ENCODE measurements around the gene WDSUB1. TPM values are rescaled to one million over a fixed set of nuclear protein-coding genes. Genes with fewer than 3 reads are reported as not detected.

WDSUB1 gene
- total RNA-seq, 1 donor from 2014 or later = 8.6 TPM

- Mint-ChIP-seq H3K27me3 (no peaks in the 10 kb centered on the region), H3K36me3 (ENCODE audit: low read depth) (peaks cover 17% of the 10 kb centered on the region), H3K4me1 (peaks cover 50% of the 10 kb centered on the region), H3K4me3 (no peak overlapping the region), H3K27ac (peak overlapping the region; percentile 69), H3K9me3 (no peaks in the 10 kb centered on the region)
- no peak for TF ChIP-seq CTCF (IDR thresholded peaks at IDR 0.05)
- ATAC-seq (ENCODE audit: low read depth) (no peak), DNase-seq (no peak)
- ChIA-PET POLR2A (interaction anchor here (1.4 kb wide), 1 partner anchor 428 kb away, joined by 5 read pairs; the partner anchor contains the start of gene MARCHF7), CTCF (no interaction called here)
- intact Hi-C loops (cut with micrococcal nuclease) = loop anchor here (10.0 kb wide), 4 partner anchors 331 to 1881 kb away; partner anchors contain the start of genes BAZ2B, LY75 and TANK
Observed at GRCh38 chr2:159283529-159283928, 3.0 kb downstream of the WDSUB1 start.

- ATAC-seq (ENCODE audit: low read depth) (no peak), DNase-seq (no peak)
- no peak overlapping the region for H3K4me3 Mint-ChIP-seq
- no peak for TF ChIP-seq CTCF (IDR thresholded peaks at IDR 0.05)
- ChIA-PET POLR2A (interaction anchor here (0.6 kb wide), 2 partner anchors 32 to 117 kb away, joined by 4 to 6 read pairs; no protein-coding TSS in a partner anchor), CTCF (no interaction called here)
- H3K4me1 Mint-ChIP-seq = peaks cover 45% of the 10 kb centered on the region
- no peaks in the 10 kb centered on the region for H3K27me3 Mint-ChIP-seq
- H3K36me3 Mint-ChIP-seq (ENCODE audit: low read depth) = peaks cover 21% of the 10 kb centered on the region
- intact Hi-C loops (cut with micrococcal nuclease) = loop anchor here (10.0 kb wide), 4 partner anchors 334 to 1884 kb away; partner anchors contain the start of genes BAZ2B, LY75 and TANK
- H3K9me3 Mint-ChIP-seq = no peaks in the 10 kb centered on the region
- peak overlapping the region; percentile 56 for H3K27ac Mint-ChIP-seq
Observed at GRCh38 chr2:159281002-159281401, 5.5 kb downstream of the WDSUB1 start.

- H3K4me3 Mint-ChIP-seq = no peak overlapping the region
- peaks cover 33% of the 10 kb centered on the region for H3K4me1 Mint-ChIP-seq
- intact Hi-C loops (cut with micrococcal nuclease) = loop anchor here (10.0 kb wide), 4 partner anchors 335 to 1885 kb away; partner anchors contain the start of genes BAZ2B, LY75 and TANK
- POLR2A ChIA-PET = no interaction called here
- no peak for DNase-seq
- ATAC-seq (ENCODE audit: low read depth) = no peak
- H3K36me3 Mint-ChIP-seq (ENCODE audit: low read depth) = peaks cover 26% of the 10 kb centered on the region
- H3K27ac Mint-ChIP-seq = no peak overlapping the region
- CTCF ChIA-PET = no interaction called here
- H3K27me3 Mint-ChIP-seq = no peaks in the 10 kb centered on the region
- H3K9me3 Mint-ChIP-seq = no peaks in the 10 kb centered on the region
- no peak for TF ChIP-seq CTCF (IDR thresholded peaks at IDR 0.05)
Observed at GRCh38 chr2:159279700-159280099, 6.8 kb downstream of the WDSUB1 start.

- Mint-ChIP-seq H3K27ac (no peak overlapping the region), H3K36me3 (ENCODE audit: low read depth) (peaks cover 57% of the 10 kb centered on the region), H3K4me1 (no peaks in the 10 kb centered on the region), H3K27me3 (no peaks in the 10 kb centered on the region), H3K4me3 (no peak overlapping the region), H3K9me3 (no peaks in the 10 kb centered on the region)
- CTCF ChIA-PET = no interaction called here
- DNase-seq = no peak
- no peak for ATAC-seq (ENCODE audit: low read depth)
- POLR2A ChIA-PET = no interaction called here
- intact Hi-C loops (cut with micrococcal nuclease) = no loop called here
- TF ChIP-seq CTCF (IDR thresholded peaks at IDR 0.05) = no peak
Observed at GRCh38 chr2:159275111-159275510, 11.4 kb downstream of the WDSUB1 start.

GRCh38 chr2:159272156-159272555, 14.3 kb downstream of the WDSUB1 start:
- TF ChIP-seq CTCF (IDR thresholded peaks at IDR 0.05) = no peak
- Mint-ChIP-seq H3K27ac (no peak overlapping the region), H3K27me3 (no peaks in the 10 kb centered on the region), H3K4me3 (no peak overlapping the region), H3K9me3 (no peaks in the 10 kb centered on the region), H3K36me3 (ENCODE audit: low read depth) (peaks cover 64% of the 10 kb centered on the region), H3K4me1 (no peaks in the 10 kb centered on the region)
- ChIA-PET POLR2A (no interaction called here), CTCF (no interaction called here)
- intact Hi-C loops (cut with micrococcal nuclease) = no loop called here
- DNase-seq (no peak), ATAC-seq (ENCODE audit: low read depth) (no peak)
